GM18511 (cell line): Measurements from ENCODE around the gene UBB.

ENCODE experiments used
- ATAC-seq: cut with Tn5 transposase; IDR thresholded peaks from one replicate; pipeline ENCODE4 v1.9.1; 2021; ENCODE audit warnings: mild to moderate bottlenecking, moderate library complexity; ENCODE audit not compliant: unreplicated experiment

Gene UBB

DNA sequence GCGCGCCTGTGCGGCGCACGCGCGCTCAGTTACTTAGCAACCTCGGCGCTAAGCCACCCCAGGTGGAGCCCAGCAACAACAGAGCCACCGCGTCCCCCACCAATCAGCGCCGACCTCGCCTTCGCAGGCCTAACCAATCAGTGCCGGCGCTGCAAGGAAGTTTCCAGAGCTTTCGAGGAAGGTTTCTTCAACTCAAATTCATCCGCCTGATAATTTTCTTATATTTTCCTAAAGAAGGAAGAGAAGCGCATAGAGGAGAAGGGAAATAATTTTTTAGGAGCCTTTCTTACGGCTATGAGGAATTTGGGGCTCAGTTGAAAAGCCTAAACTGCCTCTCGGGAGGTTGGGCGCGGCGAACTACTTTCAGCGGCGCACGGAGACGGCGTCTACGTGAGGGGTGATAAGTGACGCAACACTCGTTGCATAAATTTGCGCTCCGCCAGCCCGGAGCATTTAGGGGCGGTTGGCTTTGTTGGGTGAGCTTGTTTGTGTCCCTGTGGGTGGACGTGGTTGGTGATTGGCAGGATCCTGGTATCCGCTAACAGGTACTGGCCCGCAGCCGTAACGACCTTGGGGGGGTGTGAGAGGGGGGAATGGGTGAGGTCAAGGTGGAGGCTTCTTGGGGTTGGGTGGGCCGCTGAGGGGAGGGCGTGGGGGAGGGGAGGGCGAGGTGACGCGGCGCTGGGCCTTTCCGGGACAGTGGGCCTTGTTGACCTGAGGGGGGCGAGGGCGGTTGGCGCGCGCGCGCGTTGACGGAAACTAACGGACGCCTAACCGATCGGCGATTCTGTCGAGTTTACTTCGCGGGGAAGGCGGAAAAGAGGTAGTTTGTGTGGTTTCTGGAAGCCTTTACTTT lies at the start of gene UBB:
Gene UBB (plus strand): TSS at position 452 of the 856 bp plus-strand sequence. CDS start 817 bp downstream, outside the sequence.
- ATAC-seq: peak; percentile 96

GRCh38 chr17:16338391-16338790 lies 42.5 kb upstream of the UBB start:
- no peak for ATAC-seq

DNA sequence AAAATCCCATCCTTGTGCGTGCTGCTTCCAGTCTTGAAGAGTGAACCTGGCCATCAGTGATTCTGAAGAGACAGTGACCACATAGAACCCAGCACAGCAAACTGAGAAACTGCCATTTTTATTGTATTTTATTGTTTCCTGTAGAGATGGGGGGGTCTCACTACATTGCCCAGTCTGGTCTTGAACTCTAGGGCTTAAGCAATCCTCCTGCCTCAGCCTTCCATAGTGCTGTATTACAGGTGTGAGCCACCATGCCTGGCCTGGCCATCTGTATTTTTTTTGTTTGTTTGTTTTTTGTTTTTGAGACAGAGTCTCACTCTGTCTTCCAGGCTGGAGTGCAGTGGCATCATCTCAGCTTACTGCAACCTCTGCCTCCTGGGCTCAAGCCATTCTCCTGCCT lies 41.5 kb upstream of the UBB start:
- ATAC-seq: no peak

DNA sequence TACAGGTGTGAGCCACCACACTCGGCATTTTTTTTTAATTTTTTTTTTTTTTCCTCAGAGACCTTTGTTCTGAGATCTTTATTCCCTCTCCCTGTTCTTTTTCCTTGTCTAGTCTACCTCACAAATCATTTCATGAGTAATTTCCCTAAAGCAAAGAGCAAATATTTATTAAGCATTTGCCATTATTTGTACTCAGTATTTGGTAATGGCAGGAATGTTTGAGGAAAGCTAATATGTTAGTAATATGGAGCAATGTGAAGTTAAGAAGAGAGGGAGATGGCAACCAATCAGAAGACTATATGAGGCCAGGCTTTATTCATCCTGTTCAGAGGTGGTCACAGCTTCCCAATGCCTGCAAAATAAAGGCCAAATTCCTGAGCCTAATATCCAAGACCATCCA lies 40.9 kb upstream of the UBB start:
- ATAC-seq: no peak

- no peak for ATAC-seq
These were observed 37.9 kb upstream of the UBB start for GRCh38 chr17:16342979-16343378.

GRCh38 chr17:16343569-16343968 lies 37.3 kb upstream of the UBB start:
- no peak for ATAC-seq

DNA sequence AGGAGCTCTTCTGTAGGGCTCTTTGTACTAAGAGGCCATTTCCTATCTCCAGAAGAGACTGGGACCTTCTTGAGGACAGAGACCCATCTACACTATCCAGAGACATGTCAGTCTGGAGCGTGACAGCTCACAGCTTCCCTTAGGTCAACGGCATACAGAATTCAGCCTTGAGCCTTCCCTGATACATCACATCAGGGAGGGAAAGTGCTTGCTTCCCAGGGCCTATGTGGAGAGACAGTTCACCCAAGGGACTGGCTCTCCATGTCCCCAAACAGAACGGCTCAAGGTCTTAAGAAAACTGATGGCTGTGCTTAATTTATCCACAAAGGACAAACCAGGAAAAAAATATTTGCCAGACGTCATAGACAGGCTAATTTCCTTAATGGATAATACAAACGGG lies 35.3 kb upstream of the UBB start:
- ATAC-seq: no peak

GRCh38 chr17:16346721-16347271 lies 34.1 kb upstream of the UBB start:
- ATAC-seq: no peak

GRCh38 chr17:16348586-16348985 lies 32.3 kb upstream of the UBB start:
- ATAC-seq: no peak

DNA sequence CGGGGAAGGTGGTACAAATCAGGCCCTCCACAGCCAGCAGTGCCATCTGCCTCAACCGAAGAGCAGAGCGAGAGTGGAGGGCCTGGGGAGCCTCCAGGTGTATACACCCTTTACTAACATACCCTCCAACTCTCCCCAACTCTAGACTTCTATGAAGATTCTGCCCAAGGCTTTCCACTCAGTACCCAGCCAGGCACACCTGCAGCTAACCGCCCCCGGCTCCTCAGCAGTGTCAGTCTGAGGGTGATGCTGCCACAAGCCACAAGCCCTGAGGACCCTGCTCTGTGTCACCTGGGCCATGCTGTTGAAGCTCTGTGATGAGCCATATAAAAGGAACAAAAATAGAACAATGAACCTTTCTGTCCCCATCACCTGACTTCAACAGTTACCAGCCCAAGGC lies 31.5 kb upstream of the UBB start:
- ATAC-seq: no peak

GRCh38 chr17:16351831-16352230 lies 29.1 kb upstream of the UBB start:
- ATAC-seq: no peak

DNA sequence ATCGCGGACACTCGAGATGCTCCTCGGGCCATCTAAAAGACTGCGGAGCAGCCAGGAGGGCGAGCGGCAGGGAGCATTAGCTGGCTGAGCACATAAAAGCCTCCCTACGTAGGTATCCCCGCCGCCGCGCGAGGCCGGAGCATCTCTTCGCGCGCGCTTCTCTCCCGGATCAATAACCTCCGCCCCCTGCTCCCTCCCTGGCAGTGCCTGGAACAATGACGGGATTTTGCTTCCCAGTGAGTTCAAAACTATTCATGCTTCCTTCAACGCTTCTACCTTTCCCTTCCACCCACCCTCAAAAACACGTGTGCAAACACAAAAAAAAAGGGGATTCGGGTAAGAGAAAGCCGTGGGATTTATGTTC lies 28.6 kb upstream of the UBB start:
- no peak for ATAC-seq

DNA sequence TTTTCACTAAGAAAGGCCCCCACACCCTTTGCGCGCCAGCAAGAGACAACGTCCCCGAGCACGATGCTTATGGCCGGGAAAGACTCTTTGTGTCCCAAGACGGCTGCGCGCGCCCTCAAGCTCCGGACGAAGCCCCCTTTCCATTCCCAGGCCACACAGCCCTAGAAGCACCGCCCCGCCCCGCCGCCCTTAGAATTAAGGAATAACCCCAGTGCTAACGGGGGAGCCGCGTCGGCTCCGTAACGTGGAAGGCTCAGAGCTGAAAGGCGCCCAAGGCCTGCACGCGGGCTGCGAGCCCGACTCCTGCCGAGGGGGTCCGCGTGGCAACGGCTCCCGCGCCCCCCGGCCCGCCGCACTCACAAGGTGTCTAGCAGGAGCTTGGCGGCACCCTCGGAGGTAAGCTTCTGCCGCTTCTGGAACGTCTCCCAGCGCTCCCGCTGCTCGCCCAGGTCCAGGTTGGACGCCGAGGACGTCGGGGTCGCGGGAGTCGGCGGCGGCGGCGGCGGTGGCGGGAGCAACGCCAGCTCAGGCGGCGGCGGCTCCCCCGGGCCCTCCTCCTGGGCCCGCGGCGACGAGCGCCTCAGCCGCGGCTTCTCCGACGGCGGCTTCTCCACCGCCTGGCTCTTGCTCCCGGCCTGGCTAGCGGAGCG lies 28.1 kb upstream of the UBB start:
- peak; percentile 52 for ATAC-seq

DNA sequence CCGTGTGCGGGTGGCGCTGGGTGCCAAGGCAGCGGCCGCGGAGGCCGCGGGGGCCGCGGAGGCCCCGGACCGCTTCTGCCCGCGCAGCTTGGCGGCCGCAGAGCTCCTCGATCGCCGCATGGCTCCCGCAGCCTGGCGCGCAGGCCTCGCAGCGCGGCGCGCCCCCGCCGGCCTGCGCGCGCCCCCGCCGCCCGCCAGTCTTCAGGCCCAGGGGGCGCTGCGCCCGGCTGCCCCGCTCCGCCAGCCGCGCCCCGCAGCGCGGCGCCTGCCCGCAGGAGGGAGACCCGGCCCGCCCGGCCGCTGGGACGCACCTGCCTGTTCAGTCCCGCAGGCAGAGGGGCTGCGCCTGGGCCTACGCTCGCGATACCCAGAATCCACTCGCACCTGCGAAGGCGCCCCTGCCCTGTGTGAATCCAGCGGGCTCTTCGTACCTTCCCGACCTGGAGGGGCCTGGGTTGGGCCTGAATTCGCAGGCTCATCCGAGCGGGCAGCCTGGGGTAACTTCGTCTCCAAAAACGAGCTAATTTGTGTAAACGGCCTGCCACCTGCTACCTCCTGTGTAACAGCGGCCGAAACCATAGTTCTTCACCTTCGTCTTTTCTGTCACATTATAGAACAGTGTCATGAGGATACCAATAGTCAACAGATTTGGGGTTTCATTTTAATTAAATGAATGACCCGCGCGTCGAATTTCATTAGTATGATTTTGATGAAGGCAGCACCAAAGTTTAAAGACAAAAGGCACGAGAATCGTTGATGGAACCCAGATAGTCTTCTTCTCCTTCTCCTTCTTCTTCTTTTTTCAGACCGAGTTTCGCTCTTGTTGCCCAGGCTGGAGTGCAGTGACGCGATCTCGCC lies 27.3 kb upstream of the UBB start, which contains the start of gene CENPV:
Gene CENPV (minus strand): TSS at position 153 of the 858 bp plus-strand sequence. CDS start 33 bp downstream, at position 120.
- ATAC-seq: peak; percentile 79

DNA sequence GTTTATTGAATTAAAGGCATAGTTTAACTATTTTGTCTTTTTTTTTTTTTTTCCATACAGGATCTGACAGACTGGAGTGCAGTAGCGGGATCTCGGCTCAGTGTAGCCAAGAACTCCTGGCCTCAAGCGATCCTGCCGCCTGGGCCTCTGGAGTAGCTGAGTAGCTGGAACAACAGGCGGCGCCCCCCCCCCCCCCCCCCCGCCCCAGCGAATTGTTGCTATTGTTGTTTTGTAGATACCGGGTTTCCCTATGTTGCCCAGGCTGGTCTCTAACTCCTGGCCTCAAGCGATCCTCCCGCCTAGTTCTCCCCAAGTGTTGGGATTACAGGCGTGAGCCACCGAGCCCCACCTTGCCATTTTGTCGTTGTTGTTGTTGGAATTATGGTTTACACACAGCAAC lies 26.3 kb upstream of the UBB start:
- no peak for ATAC-seq

GRCh38 chr17:16358394-16358793 lies 22.5 kb upstream of the UBB start:
- ATAC-seq: no peak

GRCh38 chr17:16361874-16362273 lies 19.0 kb upstream of the UBB start:
- no peak for ATAC-seq

DNA sequence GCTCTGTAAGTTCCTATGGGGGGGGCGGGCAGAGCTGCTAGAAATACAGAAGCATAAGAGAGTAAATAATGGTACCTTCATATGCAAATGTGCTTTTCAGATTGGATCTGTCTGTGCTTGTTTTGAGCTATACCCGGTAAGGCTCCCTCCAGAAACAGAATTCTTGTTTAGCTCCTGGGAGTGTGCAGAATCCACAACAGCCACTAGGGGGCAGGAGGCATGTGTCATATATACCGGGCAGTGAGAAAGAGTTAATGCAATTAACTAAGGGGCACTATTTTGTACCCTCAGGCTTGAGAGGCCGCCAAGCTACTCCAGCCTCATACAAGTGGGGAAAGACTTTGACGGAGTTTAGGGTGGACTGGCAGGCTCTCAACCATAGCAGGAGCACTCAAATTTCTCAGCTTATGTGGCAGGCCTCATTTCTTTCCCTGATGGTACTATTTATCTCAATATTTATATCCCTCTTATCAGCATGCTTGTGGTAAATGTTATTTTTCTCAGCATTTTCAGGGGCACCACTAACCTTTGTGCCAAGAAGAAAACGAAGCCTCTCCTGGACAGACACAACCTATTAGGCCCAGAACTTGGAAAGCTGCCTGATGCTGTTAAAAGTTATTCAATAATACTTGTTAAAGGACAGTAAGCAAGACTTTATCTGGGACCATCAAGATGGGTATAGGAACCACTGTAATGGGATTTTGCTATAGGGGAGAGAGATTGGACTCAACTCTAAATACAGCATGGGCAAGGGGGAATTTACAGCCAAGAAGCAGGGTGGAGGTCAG lies 16.9 kb upstream of the UBB start:
- peak; percentile 73 for ATAC-seq

DNA sequence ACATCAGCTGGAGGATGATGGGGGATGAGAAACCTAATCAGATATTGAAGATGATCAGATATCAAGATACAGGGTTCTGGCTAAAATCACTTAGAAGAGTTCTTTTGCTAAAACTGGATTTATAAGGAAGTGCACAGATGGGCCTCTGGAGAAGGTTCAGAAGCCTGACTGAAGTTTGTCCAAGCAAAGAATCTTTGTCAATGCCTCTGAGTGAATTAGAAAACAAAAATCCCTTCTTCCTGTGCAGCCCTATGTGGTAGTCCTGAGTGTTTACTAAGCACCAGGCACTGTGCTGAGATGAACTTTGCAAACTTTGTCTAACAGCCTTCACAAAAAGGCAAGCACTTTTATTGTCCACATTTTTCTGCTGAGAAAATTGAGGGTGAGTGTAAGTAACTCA lies 16.3 kb upstream of the UBB start:
- no peak for ATAC-seq

DNA sequence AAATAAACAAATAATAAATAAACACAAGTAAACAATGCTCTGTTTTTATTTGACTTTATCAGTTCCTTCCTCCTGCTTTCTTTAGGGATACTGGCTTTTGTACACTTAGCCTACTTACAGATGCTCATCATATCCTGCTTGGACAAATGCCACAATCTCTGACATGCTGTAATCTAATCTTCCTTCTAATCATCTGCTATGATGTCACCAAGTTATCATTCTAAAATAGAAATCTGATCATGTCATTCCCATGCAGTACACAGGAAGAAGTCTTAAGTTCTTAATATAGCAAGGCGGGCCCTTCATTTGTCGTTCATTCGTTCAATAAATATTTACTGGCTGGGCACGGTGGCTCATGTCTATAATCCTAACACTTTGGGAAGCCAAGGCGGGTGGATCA lies 9.1 kb upstream of the UBB start:
- no peak for ATAC-seq
